ENCODE measurements around the gene OXCT2.

Gene OXCT2

GRCh38 chr1:39762550-39763540 is 8.3 kb downstream of the OXCT2 start:
- ChIA-PET POLR2A (ENCODE audit: low non-redundant PET) (no interaction called here), CTCF (interaction anchor here (0.6 kb wide), 1 partner anchor 156 kb away, joined by 3 read pairs; no protein-coding TSS in a partner anchor)
- H3K27ac ChIP-seq: no peak overlapping the region
- TF ChIP-seq CTCF (conservative IDR thresholded peaks at IDR 0.05; ENCODE audit: low read depth): no peak
- DNase-seq (ENCODE audit: low spot score): no peak

GRCh38 chr1:39761557-39762260 is 9.4 kb downstream of the OXCT2 start:
- POLR2A ChIA-PET (ENCODE audit: low non-redundant PET): no interaction called here
- no peak overlapping the region for H3K27ac ChIP-seq
- CTCF ChIA-PET: interaction anchor here (0.6 kb wide), 1 partner anchor 157 kb away, joined by 3 read pairs; no protein-coding TSS in a partner anchor
- no peak for TF ChIP-seq CTCF (conservative IDR thresholded peaks at IDR 0.05; ENCODE audit: low read depth)
- no peak for DNase-seq (ENCODE audit: low spot score)

- ChIA-PET CTCF (no interaction called here), POLR2A (ENCODE audit: low non-redundant PET) (no interaction called here)
- no peak for DNase-seq (ENCODE audit: low spot score)
- TF ChIP-seq CTCF (conservative IDR thresholded peaks at IDR 0.05; ENCODE audit: low read depth): no peak
- H3K27ac ChIP-seq: no peak overlapping the region
Measured at GRCh38 chr1:39761016-39761415, 10.1 kb downstream of the OXCT2 start.

GRCh38 chr1:39760074-39761008 is 10.8 kb downstream of the OXCT2 start:
- DNase-seq (ENCODE audit: low spot score): no peak
- H3K27ac ChIP-seq: peak overlapping the region; percentile 4; the same call in 1 of the 2 replicates
- TF ChIP-seq CTCF (conservative IDR thresholded peaks at IDR 0.05; ENCODE audit: low read depth): no peak
- POLR2A ChIA-PET (ENCODE audit: low non-redundant PET): no interaction called here
- CTCF ChIA-PET: no interaction called here

GRCh38 chr1:39759436-39759726 is 11.8 kb downstream of the OXCT2 start:
- CTCF ChIA-PET: no interaction called here
- POLR2A ChIA-PET (ENCODE audit: low non-redundant PET): no interaction called here
- peak overlapping the region; percentile 22; the same call in 1 of the 2 replicates for H3K27ac ChIP-seq
- no peak for DNase-seq (ENCODE audit: low spot score)
- TF ChIP-seq CTCF (conservative IDR thresholded peaks at IDR 0.05; ENCODE audit: low read depth): no peak
